SK-N-MC (cell line): ENCODE results near the gene SLC18B1.

Source experiments
- EZH2 ChIP-seq: fragments of 200-600 bp; sonication (generic); IDR thresholded peaks from one replicate; pipeline ENCODE4 v1.6.1; 2017; ENCODE audit warnings: antibody characterized with exemption
- FOXP2 ChIP-seq: optimal IDR thresholded peaks from 2 replicates; pipeline ENCODE3; 2011; ENCODE audit warnings: mild to moderate bottlenecking, moderate library complexity; ENCODE audit not compliant: insufficient read depth; ENCODE audit errors: extremely low read length, control extremely low read depth
- POLR2AphosphoS5 ChIP-seq: IDR thresholded peaks from 2 replicates; pipeline ENCODE4 v1.6.1; 2012; ENCODE audit warnings: mild to moderate bottlenecking, low read depth, low read length, borderline replicate concordance

DNA sequence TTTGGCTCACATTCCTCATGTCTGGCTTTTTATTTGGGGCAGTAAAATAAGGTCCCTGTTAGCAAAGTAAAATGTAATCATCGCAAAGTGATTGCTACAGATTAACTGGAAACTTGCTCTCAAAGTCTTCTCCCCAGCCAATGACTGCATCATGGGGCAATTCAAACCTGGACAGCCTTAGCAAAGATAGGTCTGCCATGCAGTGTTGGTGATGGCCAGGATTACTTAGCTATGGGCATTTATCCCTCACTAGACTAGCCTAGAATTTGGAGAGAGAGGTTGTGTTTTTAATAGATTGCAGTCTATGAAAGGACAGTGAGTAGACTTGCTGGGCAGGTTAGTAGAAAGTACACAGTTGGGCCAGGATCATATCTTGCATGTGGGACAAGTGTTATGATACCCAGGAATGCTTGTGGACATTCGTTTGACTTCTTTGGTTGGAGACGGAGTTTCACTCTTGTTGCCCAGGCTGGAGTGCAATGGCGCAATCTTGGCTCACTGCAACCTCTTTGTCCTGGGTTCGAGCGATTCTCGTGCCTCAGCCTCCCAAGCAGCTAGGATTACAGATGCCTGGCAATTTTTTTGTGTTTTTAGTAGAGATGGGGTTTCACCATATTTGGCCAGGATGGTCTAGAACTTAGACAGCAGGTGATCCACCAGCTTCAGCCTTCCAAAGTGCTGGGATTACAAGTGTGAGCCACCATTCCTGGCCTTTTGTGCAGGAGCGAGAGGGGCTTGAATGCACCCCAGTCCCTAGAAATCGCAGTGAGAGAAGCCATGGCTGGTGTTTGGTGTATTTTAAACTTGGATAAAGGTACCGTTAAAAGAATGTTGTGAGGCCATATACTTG is 19.3 kb upstream of the SLC18B1 start:
- TF ChIP-seq POLR2AphosphoS5: no peak; the same call in 1 of the 2 replicates
- TF ChIP-seq EZH2: no peak
- TF ChIP-seq FOXP2: no peak
